WTC11 (cell line): ENCODE data around the gene GSTA4. TPM values are rescaled to one million over a fixed set of nuclear protein-coding genes. Genes with fewer than 3 reads are reported as not detected.

ENCODE experiments used
- ATAC-seq: fragments of 200-7000 bp; cut with Tn5 transposase; 2 replicates; pipeline ENCODE4 v1.10.0; 2021; ENCODE audit warnings: mild to moderate bottlenecking, moderate library complexity
- CTCF ChIA-PET: fragments of 300-600 bp; sonication (Branson Sonifier 250); formaldehyde crosslinking; loops from one replicate; lab custom pipeline; 2021; ENCODE audit warnings: antibody characterized with exemption; lab: Charles Lee
- POLR2A ChIA-PET: fragments of 350-600 bp; sonication (Branson Sonifier 250); formaldehyde crosslinking; loops from one replicate; lab custom pipeline; 2021; ENCODE audit warnings: antibody characterized with exemption; lab: Charles Lee
- DNase-seq: peaks from one replicate; pipeline ENCODE4 v3.0.0; 2021; ENCODE audit warnings: low spot score
- H3K27ac Mint-ChIP-seq: 2 replicates; pipeline ENCODE4 v1.8.0; 2021; ENCODE audit warnings: mixed read lengths
- H3K27me3 Mint-ChIP-seq: 2 replicates; pipeline ENCODE4 v1.8.0; 2021; ENCODE audit warnings: low read depth, mild to moderate bottlenecking, moderate library complexity, mixed read lengths
- H3K36me3 Mint-ChIP-seq: 2 replicates; pipeline ENCODE4 v1.8.0; 2021; ENCODE audit warnings: mixed read lengths
- H3K4me1 Mint-ChIP-seq: 2 replicates; pipeline ENCODE4 v1.8.0; 2022; ENCODE audit warnings: mixed read lengths
- H3K4me3 Mint-ChIP-seq: 2 replicates; pipeline ENCODE4 v1.8.0; 2021; ENCODE audit warnings: mild to moderate bottlenecking, moderate library complexity, mixed read lengths
- H3K9me3 Mint-ChIP-seq: 2 replicates; pipeline ENCODE4 v1.8.0; 2021; ENCODE audit warnings: mixed read lengths
- CREM ChIP-seq: sonication (generic); formaldehyde crosslinking; IDR thresholded peaks from 2 replicates; pipeline ENCODE4 v1.8.1; 2022; ENCODE audit warnings: mild to moderate bottlenecking, missing genetic modification reagents, moderate library complexity
- FOXP1 ChIP-seq: sonication (generic); formaldehyde crosslinking; IDR thresholded peaks from 2 replicates; pipeline ENCODE4 v1.8.0; 2022; ENCODE audit warnings: missing genetic modification reagents, mild to moderate bottlenecking, moderate library complexity, borderline replicate concordance
- HMGA2 ChIP-seq: fragments of 250-450 bp; sonication (Bioruptor Pico); IDR thresholded peaks from 2 replicates; pipeline ENCODE4 v1.4.0; 2021; ENCODE audit warnings: mild to moderate bottlenecking, moderate library complexity
- MYBL2 ChIP-seq: sonication (generic); formaldehyde crosslinking; IDR thresholded peaks from 2 replicates; pipeline ENCODE4 v1.8.1; 2023; ENCODE audit warnings: mild to moderate bottlenecking, moderate library complexity, missing genetic modification reagents
- NFE2L1 ChIP-seq: sonication (generic); formaldehyde crosslinking; IDR thresholded peaks from 2 replicates; pipeline ENCODE4 v1.8.1; 2023; ENCODE audit warnings: missing genetic modification reagents
- NR2C2 ChIP-seq: sonication (generic); formaldehyde crosslinking; IDR thresholded peaks from 2 replicates; pipeline ENCODE4 v1.8.0; 2022; ENCODE audit warnings: mild to moderate bottlenecking, missing genetic modification reagents
- OVOL2 ChIP-seq: fragments of 250-450 bp; sonication (Bioruptor Pico); IDR thresholded peaks from 2 replicates; pipeline ENCODE4 v1.9.0; 2021; ENCODE audit warnings: mild to moderate bottlenecking, borderline replicate concordance
- RELA ChIP-seq: sonication (generic); formaldehyde crosslinking; IDR thresholded peaks from 2 replicates; pipeline ENCODE4 v1.8.1; 2022; ENCODE audit warnings: missing genetic modification reagents, mild to moderate bottlenecking, borderline replicate concordance
- TCF7 ChIP-seq: sonication (generic); formaldehyde crosslinking; IDR thresholded peaks from 2 replicates; pipeline ENCODE4 v1.8.0; 2022; ENCODE audit warnings: mild to moderate bottlenecking, low read depth, missing genetic modification reagents, moderate library complexity
- ZNF138 ChIP-seq: sonication (generic); formaldehyde crosslinking; conservative IDR thresholded peaks from 2 replicates; pipeline ENCODE4 v1.8.1; 2022; ENCODE audit warnings: mild to moderate bottlenecking, moderate library complexity, missing genetic modification reagents
- ZNF396 ChIP-seq: fragments of 250-450 bp; sonication (Bioruptor Pico); IDR thresholded peaks from 2 replicates; pipeline ENCODE4 v1.8.0; 2021; ENCODE audit warnings: mild to moderate bottlenecking, moderate library complexity, borderline replicate concordance
- total RNA-seq: library from RNA; stranded (reverse); gene quantifications from 3 replicates; pipeline ENCODE4 v1.2.3, GENCODE V29; 2021
- TF ChIP-seq, protein P1 (sequence below): sonication (generic); formaldehyde crosslinking; IDR thresholded peaks from 2 replicates; pipeline ENCODE4 v1.8.1; 2023; ENCODE audit warnings: mild to moderate bottlenecking, missing genetic modification reagents, moderate library complexity
- TF ChIP-seq, protein P2 (sequence below): sonication (generic); formaldehyde crosslinking; IDR thresholded peaks from 2 replicates; pipeline ENCODE4 v1.8.1; 2022; ENCODE audit warnings: low read depth, mild to moderate bottlenecking, moderate library complexity, missing genetic modification reagents, borderline replicate concordance
- TF ChIP-seq, protein P3 (sequence below): sonication (generic); formaldehyde crosslinking; IDR thresholded peaks from 2 replicates; pipeline ENCODE4 v1.8.0; 2022; ENCODE audit warnings: mild to moderate bottlenecking, missing genetic modification reagents
- TF ChIP-seq, protein P4 (sequence below): sonication (generic); formaldehyde crosslinking; IDR thresholded peaks from 2 replicates; pipeline ENCODE4 v1.8.1; 2023; ENCODE audit warnings: mild to moderate bottlenecking, moderate library complexity, missing genetic modification reagents
- TF ChIP-seq, protein P5 (sequence below): sonication (generic); formaldehyde crosslinking; IDR thresholded peaks from 2 replicates; pipeline ENCODE4 v1.8.1; 2022; ENCODE audit warnings: mild to moderate bottlenecking, moderate library complexity, missing genetic modification reagents
- TF ChIP-seq, protein P6 (sequence below): fragments of 200-600 bp; IDR thresholded peaks from 2 replicates; pipeline ENCODE4 v1.8.0; 2022; ENCODE audit warnings: antibody characterized with exemption
- TF ChIP-seq, protein P7 (sequence below): fragments of 250-450 bp; sonication (Bioruptor Pico); conservative IDR thresholded peaks from 2 replicates; pipeline ENCODE4 v1.9.0; 2021; ENCODE audit warnings: mild to moderate bottlenecking
- TF ChIP-seq, protein P8 (sequence below): sonication (generic); formaldehyde crosslinking; IDR thresholded peaks from 2 replicates; pipeline ENCODE4 v1.8.0; 2023; ENCODE audit warnings: missing genetic modification reagents

GSTA4 gene
- total RNA-seq, 1 experiment from 2014 or later, result 12.6 TPM

DNA sequence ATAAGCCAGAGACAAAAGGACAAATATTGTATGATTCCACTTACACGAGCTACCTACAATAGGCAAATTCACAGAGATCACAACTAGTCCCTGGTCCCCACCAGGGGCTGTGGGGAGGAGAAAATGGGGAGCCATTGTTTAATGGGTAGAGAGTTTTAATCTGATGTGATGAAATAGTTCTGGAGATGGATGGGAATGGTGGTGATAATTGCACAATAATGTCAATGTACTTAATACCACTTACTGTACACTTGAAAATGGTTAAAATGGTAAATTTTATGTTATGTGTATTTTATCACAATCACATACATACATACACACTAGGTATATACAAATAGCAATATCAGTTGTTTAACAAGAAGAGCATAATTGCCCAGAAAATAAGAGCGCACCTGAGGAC is 61.3 kb downstream of the GSTA4 start:
- ATAC-seq (no peak), DNase-seq (no peak)
- H3K27me3 Mint-ChIP-seq, result no peaks in the 10 kb centered on the region; the same call in 1 of the 2 replicates
- H3K4me3 Mint-ChIP-seq, result no peak overlapping the region
- POLR2A ChIA-PET, result no interaction called here
- peaks cover 13% of the 10 kb centered on the region for H3K4me1 Mint-ChIP-seq
- peaks cover 14% of the 10 kb centered on the region for H3K36me3 Mint-ChIP-seq
- H3K9me3 Mint-ChIP-seq, result peaks cover 16% of the 10 kb centered on the region
- CTCF ChIA-PET, result no interaction called here
- TF ChIP-seq OVOL2 (CRISPR knock-in tag) (no peak), TCF7 (CRISPR knock-in tag) (no peak), HMGA2 (CRISPR knock-in tag) (no peak), NR2C2 (CRISPR knock-in tag) (no peak), NFE2L1 (CRISPR knock-in tag) (no peak)
- TF ChIP-seq, protein P1, sequence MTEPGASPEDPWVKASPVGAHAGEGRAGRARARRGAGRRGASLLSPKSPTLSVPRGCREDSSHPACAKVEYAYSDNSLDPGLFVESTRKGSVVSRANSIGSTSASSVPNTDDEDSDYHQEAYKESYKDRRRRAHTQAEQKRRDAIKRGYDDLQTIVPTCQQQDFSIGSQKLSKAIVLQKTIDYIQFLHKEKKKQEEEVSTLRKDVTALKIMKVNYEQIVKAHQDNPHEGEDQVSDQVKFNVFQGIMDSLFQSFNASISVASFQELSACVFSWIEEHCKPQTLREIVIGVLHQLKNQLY (CRISPR knock-in tag), result no peak
- TF ChIP-seq, protein P2, sequence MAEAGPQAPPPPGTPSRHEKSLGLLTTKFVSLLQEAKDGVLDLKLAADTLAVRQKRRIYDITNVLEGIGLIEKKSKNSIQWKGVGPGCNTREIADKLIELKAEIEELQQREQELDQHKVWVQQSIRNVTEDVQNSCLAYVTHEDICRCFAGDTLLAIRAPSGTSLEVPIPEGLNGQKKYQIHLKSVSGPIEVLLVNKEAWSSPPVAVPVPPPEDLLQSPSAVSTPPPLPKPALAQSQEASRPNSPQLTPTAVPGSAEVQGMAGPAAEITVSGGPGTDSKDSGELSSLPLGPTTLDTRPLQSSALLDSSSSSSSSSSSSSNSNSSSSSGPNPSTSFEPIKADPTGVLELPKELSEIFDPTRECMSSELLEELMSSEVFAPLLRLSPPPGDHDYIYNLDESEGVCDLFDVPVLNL (CRISPR knock-in tag), result no peak
- TF ChIP-seq, protein P3, sequence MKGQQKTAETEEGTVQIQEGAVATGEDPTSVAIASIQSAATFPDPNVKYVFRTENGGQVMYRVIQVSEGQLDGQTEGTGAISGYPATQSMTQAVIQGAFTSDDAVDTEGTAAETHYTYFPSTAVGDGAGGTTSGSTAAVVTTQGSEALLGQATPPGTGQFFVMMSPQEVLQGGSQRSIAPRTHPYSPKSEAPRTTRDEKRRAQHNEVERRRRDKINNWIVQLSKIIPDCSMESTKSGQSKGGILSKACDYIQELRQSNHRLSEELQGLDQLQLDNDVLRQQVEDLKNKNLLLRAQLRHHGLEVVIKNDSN (CRISPR knock-in tag), result no peak
- H3K27ac Mint-ChIP-seq, result no peak overlapping the region

DNA sequence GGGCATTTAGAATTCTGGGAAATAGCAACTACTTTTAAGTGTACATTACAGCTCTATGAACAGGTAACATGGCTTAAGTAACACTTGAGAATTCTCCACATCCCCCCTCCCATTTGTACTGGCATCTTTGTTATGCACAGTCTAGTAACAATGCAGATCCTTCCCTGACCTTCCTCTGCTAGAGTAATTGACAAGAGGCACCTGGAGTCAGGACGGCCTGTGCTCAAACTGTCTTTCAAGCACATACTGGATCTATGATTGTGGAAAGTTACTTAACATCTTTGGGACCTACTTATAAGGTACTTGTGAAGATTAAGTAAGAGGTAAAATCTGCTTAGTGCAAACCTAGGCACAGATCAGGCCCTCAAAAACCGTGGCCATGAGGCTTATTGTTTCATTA is 63.7 kb downstream of the GSTA4 start:
- no peaks in the 10 kb centered on the region; the same call in 1 of the 2 replicates for H3K27me3 Mint-ChIP-seq
- POLR2A ChIA-PET, result no interaction called here
- DNase-seq, result no peak
- H3K27ac Mint-ChIP-seq, result peak overlapping the region; percentile 25
- ATAC-seq, result peak; percentile 90
- H3K9me3 Mint-ChIP-seq, result peaks cover 25% of the 10 kb centered on the region
- TF ChIP-seq FOXP1 (CRISPR knock-in tag), result no peak
- TF ChIP-seq RELA (CRISPR knock-in tag), result no peak
- TF ChIP-seq, protein P4, sequence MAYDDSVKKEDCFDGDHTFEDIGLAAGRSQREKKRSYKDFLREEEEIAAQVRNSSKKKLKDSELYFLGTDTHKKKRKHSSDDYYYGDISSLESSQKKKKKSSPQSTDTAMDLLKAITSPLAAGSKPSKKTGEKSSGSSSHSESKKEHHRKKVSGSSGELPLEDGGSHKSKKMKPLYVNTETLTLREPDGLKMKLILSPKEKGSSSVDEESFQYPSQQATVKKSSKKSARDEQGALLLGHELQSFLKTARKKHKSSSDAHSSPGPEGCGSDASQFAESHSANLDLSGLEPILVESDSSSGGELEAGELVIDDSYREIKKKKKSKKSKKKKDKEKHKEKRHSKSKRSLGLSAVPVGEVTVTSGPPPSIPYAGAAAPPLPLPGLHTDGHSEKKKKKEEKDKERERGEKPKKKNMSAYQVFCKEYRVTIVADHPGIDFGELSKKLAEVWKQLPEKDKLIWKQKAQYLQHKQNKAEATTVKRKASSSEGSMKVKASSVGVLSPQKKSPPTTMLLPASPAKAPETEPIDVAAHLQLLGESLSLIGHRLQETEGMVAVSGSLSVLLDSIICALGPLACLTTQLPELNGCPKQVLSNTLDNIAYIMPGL (CRISPR knock-in tag), result no peak
- TF ChIP-seq, protein P5, sequence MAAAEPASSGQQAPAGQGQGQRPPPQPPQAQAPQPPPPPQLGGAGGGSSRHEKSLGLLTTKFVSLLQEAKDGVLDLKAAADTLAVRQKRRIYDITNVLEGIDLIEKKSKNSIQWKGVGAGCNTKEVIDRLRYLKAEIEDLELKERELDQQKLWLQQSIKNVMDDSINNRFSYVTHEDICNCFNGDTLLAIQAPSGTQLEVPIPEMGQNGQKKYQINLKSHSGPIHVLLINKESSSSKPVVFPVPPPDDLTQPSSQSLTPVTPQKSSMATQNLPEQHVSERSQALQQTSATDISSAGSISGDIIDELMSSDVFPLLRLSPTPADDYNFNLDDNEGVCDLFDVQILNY, result no peak
- TF ChIP-seq, protein P6, sequence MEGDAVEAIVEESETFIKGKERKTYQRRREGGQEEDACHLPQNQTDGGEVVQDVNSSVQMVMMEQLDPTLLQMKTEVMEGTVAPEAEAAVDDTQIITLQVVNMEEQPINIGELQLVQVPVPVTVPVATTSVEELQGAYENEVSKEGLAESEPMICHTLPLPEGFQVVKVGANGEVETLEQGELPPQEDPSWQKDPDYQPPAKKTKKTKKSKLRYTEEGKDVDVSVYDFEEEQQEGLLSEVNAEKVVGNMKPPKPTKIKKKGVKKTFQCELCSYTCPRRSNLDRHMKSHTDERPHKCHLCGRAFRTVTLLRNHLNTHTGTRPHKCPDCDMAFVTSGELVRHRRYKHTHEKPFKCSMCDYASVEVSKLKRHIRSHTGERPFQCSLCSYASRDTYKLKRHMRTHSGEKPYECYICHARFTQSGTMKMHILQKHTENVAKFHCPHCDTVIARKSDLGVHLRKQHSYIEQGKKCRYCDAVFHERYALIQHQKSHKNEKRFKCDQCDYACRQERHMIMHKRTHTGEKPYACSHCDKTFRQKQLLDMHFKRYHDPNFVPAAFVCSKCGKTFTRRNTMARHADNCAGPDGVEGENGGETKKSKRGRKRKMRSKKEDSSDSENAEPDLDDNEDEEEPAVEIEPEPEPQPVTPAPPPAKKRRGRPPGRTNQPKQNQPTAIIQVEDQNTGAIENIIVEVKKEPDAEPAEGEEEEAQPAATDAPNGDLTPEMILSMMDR, result no peak
- TF ChIP-seq, protein P7, sequence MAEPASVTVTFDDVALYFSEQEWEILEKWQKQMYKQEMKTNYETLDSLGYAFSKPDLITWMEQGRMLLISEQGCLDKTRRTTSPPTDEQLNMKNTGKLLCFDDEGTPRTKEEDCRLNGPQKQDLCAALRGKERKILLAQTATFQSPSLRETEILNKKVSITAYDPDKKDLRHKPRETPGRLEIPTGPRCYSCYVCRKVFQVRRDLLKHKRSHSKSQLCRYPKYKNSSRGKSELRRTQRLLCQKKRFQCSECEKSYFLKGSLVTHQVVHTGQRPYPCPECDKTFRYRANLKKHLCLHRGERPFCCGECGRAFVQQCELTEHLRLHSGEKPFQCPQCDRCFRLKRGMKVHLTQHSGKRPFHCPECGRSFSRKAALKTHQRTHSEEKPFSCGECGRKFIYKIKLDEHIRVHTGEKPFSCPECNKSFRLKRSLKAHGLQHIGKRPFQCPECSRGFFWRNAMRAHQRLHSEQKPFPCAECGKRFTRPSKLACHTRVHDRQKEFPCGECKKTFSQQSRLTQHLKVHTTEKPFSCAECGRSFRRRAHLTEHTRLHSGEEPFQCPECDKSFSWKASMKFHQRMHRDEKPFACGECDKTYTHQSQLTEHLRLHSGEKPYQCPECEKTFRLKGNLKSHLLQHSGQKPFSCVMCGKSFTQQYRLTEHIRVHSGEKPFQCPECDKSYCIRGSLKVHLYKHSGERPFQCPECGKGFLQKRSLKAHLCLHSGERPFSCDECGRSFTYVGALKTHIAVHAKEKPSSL, result no peak
- TF ChIP-seq, protein P8, sequence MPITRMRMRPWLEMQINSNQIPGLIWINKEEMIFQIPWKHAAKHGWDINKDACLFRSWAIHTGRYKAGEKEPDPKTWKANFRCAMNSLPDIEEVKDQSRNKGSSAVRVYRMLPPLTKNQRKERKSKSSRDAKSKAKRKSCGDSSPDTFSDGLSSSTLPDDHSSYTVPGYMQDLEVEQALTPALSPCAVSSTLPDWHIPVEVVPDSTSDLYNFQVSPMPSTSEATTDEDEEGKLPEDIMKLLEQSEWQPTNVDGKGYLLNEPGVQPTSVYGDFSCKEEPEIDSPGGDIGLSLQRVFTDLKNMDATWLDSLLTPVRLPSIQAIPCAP, result no peak
- no peak for TF ChIP-seq MYBL2 (CRISPR knock-in tag)
- TF ChIP-seq ZNF396, result no peak
- no peak for TF ChIP-seq CREM (CRISPR knock-in tag)
- no peak for TF ChIP-seq ZNF138 (CRISPR knock-in tag)
- H3K4me3 Mint-ChIP-seq, result no peak overlapping the region
- CTCF ChIA-PET, result interaction anchor here (0.6 to 1.0 kb wide), 2 partner anchors 63 to 65 kb away, joined by 3 to 5 read pairs; no protein-coding TSS in a partner anchor
- H3K4me1 Mint-ChIP-seq, result peaks cover 19% of the 10 kb centered on the region
- peaks cover 17% of the 10 kb centered on the region for H3K36me3 Mint-ChIP-seq
